ENCODE measurements around the gene SLC18B1. TPM values are rescaled to one million over a fixed set of nuclear protein-coding genes. Genes with fewer than 3 reads are reported as not detected.

Gene SLC18B1
- total and polyA plus RNA-seq, 2 of the 13 experiments (the other 11 are each of a cell fraction or from before 2014, with no cell fraction given): 11.4 to 13.8 TPM

GRCh38 chr6:132817554-132818403 lies 19.3 kb upstream of the SLC18B1 start:
- H3K36me3 ChIP-seq (replicated peaks in 1 of 2; ENCODE audit: control insufficient read depth in 1 of 2, insufficient read depth in 2 of 2, low read length in 2 of 2): peaks cover 9 to 39% of the 10 kb centered on the region in 2 experiments
- H3K4me3 ChIP-seq (replicated peaks in 1 of 3; ENCODE audit: insufficient read depth in 1 of 3, low read depth in 2 of 3, low read length in 3 of 3): no peak overlapping the region
- FAIRE-seq (no peak), ATAC-seq (no peak), DNase-seq (ENCODE audit: low spot score) (peak; percentile 12)
- peaks cover 54% of the 10 kb centered on the region for H4K20me1 ChIP-seq (ENCODE audit: insufficient read depth, low read length)
- 98% methylated on average over 10 of the region's 10 CpGs for WGBS (ENCODE audit: low lambda C conversion rate)
- ChIA-PET POLR2A (interaction anchor here (1.1 to 9.0 kb wide), 5 partner anchors 18 to 305 kb away, joined by 3 to 96 read pairs (median 7); partner anchors contain the start of genes SLC18B1 and STX7), CTCF (ENCODE audit: low intra/inter-chr PET ratio, low total read pairs) (no interaction called here)
- peaks cover 40% of the 10 kb centered on the region for H3K4me1 ChIP-seq (ENCODE audit: insufficient read depth, low read length)
- H3K4me2 ChIP-seq (ENCODE audit: low read depth, low read length): 0 out of 2 replicates have a peak overlapping the region, but pooled peaks have one; percentile 9
- H3K27ac ChIP-seq (ENCODE audit: extremely low read length, insufficient read depth, low read length): peak overlapping the region; percentile 22
- no peak overlapping the region for H2AFZ ChIP-seq (ENCODE audit: low read length)
- H3K9ac ChIP-seq (ENCODE audit: insufficient read depth, low read depth, low read length): no peak overlapping the region
- H3K9me3 ChIP-seq (ENCODE audit: low read length): no peaks in the 10 kb centered on the region
- intact Hi-C loops (cut with micrococcal nuclease; ENCODE audit: unreplicated experiment): loop anchor here (10.0 kb wide), 1 partner anchor 863 kb away; the partner anchor contains the start of gene CCN2
- in situ Hi-C loops (cut with HindIII; ENCODE audit: extremely low pct_ligation_motif_present, low pct_unique_long_range_greater_than_20kb): no loop called here
- no peaks in the 10 kb centered on the region; a peak in 1 of 5 replicates for H3K27me3 ChIP-seq (ENCODE audit: control insufficient read depth in 1 of 2, insufficient read depth in 2 of 2, low read length in 2 of 2)
- peaks cover 28% of the 10 kb centered on the region for H3K79me2 ChIP-seq (ENCODE audit: insufficient read depth, low read length)
- no TSS peak for BruUV-seq (replicated peaks)
- TF ChIP-seq CEBPB (IDR thresholded peaks at IDR 0.05; ENCODE audit: borderline replicate concordance, low read depth, low read length) (peak; percentile 42; the same call in 1 of the 2 replicates), NFIC (IDR thresholded peaks at IDR 0.05; ENCODE audit: low read length) (no peak), ZNF570 (CRISPR knock-in tag; IDR thresholded peaks at IDR 0.05; ENCODE audit: borderline replicate concordance) (no peak), SALL1 (CRISPR knock-in tag; IDR thresholded peaks at IDR 0.05) (peak; percentile 26; the same call in 1 of the 2 replicates), AGO2 (optimal IDR thresholded peaks at IDR 0.05; ENCODE audit: low read depth, low read length) (peak; percentile 63), DDIT3 (CRISPR knock-in tag; IDR thresholded peaks at IDR 0.05) (no peak), RAD21 (CRISPR knock-in tag; IDR thresholded peaks at IDR 0.05) (peak; percentile 18; the same call in 1 of the 2 replicates), POLR2AphosphoS2 (IDR thresholded peaks at IDR 0.05; ENCODE audit: low read depth, low read length) (peak; percentile 34; the same call in 1 of the 2 replicates), CBX5 (CRISPR knock-in tag; IDR thresholded peaks at IDR 0.05; ENCODE audit: borderline replicate concordance) (peak; percentile 38; the same call in 1 of the 2 replicates), ZFP62 (CRISPR knock-in tag; IDR thresholded peaks at IDR 0.05) (no peak), ZNF781 (CRISPR knock-in tag; IDR thresholded peaks at IDR 0.05; ENCODE audit: borderline replicate concordance, not compliant biosample characterization) (no peak), MBD4 (IDR thresholded peaks at IDR 0.05; ENCODE audit: borderline replicate concordance, low read length) (peak; percentile 53; the same call in 1 of the 2 replicates), TARDBP (CRISPR knock-in tag; IDR thresholded peaks at IDR 0.05) (peak; percentile 57; the same call in 1 of the 2 replicates), ELK4 (CRISPR knock-in tag; IDR thresholded peaks at IDR 0.05; ENCODE audit: borderline replicate concordance) (no peak), NCOA1 (CRISPR knock-in tag; IDR thresholded peaks at IDR 0.05) (no peak), ZNF142 (CRISPR knock-in tag; IDR thresholded peaks at IDR 0.05) (0 out of 2 replicates have a peak, but pooled peaks have one; percentile 7)

All from HepG2 (cell line).